Lung microvascular endothelial cell (primary cell): Measurements from ENCODE around the gene PCGF3. TPM values are rescaled to one million over a fixed set of nuclear protein-coding genes. Genes with fewer than 3 reads are reported as not detected.
A peak's percentile ranks its signal among the peaks of the same experiment; 100 is the strongest.
"Not testable (repeated sequence)": the region's sequence is repeated elsewhere in the genome, so short reads cannot be mapped to it uniquely, and the experiment has no call there.

Experiments
- DNase-seq, 2 donors: peaks; one replicate each; pipeline versions ENCODE4 v3.0.0 to v3.0.0-alpha.2; 2010; ENCODE audit warnings: low read depth in 2 of 2
- total RNA-seq: library from RNA; depleted of rRNA; stranded (reverse); fragments of >200 nt; gene quantifications from 2 replicates; pipeline ENCODE4 v1.2.1, GENCODE V29; 2014

PCGF3 gene
- total RNA-seq, 1 donor from 2014 or later = 47.8 TPM

- no peak for DNase-seq
These were observed 89.5 kb downstream of the PCGF3 start for GRCh38 chr4:794900-795725.

GRCh38 chr4:795726-796119 is 90.1 kb downstream of the PCGF3 start:
- DNase-seq = no peak

- no peak for DNase-seq
These were observed 90.6 kb downstream of the PCGF3 start for GRCh38 chr4:796206-796605.

- DNase-seq = no peak
These were observed 91.4 kb downstream of the PCGF3 start for GRCh38 chr4:797066-797465.

GRCh38 chr4:801436-802124 is 95.9 kb downstream of the PCGF3 start:
- no peak for DNase-seq

GRCh38 chr4:803884-804283 is 98.3 kb downstream of the PCGF3 start:
- no peak for DNase-seq

- no peak for DNase-seq
These were observed 99.2 kb downstream of the PCGF3 start for GRCh38 chr4:804804-805203.

- DNase-seq = not testable (repeated sequence)
These were observed 101.3 kb downstream of the PCGF3 start for GRCh38 chr4:806979-807378.

GRCh38 chr4:807792-808191 is 102.2 kb downstream of the PCGF3 start:
- no peak for DNase-seq

GRCh38 chr4:808860-809570 is 103.4 kb downstream of the PCGF3 start:
- no peak for DNase-seq

- peak in 1 of 2 donors; percentile 23 for DNase-seq
These were observed 108.3 kb downstream of the PCGF3 start for GRCh38 chr4:813900-814299.

GRCh38 chr4:814312-814850 is 108.7 kb downstream of the PCGF3 start:
- no peak for DNase-seq

GRCh38 chr4:815464-816146 is 110.0 kb downstream of the PCGF3 start:
- no peak for DNase-seq

GRCh38 chr4:818106-818921 is 112.7 kb downstream of the PCGF3 start:
- no peak for DNase-seq

- no peak for DNase-seq
These were observed 114.0 kb downstream of the PCGF3 start for GRCh38 chr4:819401-820229.
